NT2/D1 (cell line): ENCODE results near the gene IQSEC3.

Source experiments
- YY1 ChIP-seq: IDR thresholded peaks from 2 replicates; pipeline ENCODE4 v1.6.1; 2011; ENCODE audit not compliant: insufficient read length, insufficient read depth
- ZNF274 ChIP-seq: IDR thresholded peaks from 2 replicates; pipeline ENCODE4 v1.6.1; 2011; ENCODE audit warnings: mild to moderate bottlenecking, low read depth, low read length

DNA sequence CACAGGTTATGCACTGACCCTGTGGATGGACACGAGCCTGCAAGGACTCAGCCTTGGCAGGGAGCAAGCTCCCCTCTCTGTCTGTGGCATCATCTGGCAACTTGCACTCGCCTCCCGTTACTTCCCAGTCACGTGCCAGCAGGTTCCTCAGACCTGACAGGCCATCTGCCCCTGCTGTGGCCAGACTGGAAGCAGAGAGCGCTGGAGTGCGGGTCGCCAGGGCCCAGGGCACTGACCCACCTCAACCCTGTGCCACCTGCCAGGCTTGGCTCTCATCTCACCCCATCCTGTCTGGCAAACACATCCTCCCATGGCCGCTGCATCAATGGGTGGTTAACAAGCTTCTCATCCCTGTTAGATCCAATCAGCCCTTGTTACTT, 119.0 kb downstream of the IQSEC3 start:
- TF ChIP-seq YY1 (no peak), ZNF274 (no peak)
